ENCODE data around the gene KCNK1.

KCNK1 gene

GRCh38 chr1:233613252-233614172 is at the start of gene KCNK1:
KCNK1 (plus strand) TSS chr1:233614106; CDS start chr1:233614172, 66 bp downstream.
- peak; percentile 81 for DNase-seq

- DNase-seq = no peak
Measured at GRCh38 chr1:233565313-233565712, 48.6 kb upstream of the KCNK1 start.

- no peak for DNase-seq
Measured at GRCh38 chr1:233566886-233567285, 47.0 kb upstream of the KCNK1 start.

GRCh38 chr1:233569636-233570035 is 44.3 kb upstream of the KCNK1 start:
- DNase-seq = no peak

GRCh38 chr1:233570216-233570615 is 43.7 kb upstream of the KCNK1 start:
- no peak for DNase-seq

GRCh38 chr1:233570706-233571105 is 43.2 kb upstream of the KCNK1 start:
- DNase-seq = no peak

GRCh38 chr1:233572896-233573295 is 41.0 kb upstream of the KCNK1 start:
- no peak for DNase-seq

- no peak for DNase-seq
Measured at GRCh38 chr1:233575450-233575849, 38.5 kb upstream of the KCNK1 start.

GRCh38 chr1:233582439-233582838 is 31.5 kb upstream of the KCNK1 start:
- DNase-seq = peak; percentile 67

GRCh38 chr1:233584376-233584775 is 29.5 kb upstream of the KCNK1 start:
- DNase-seq = no peak

GRCh38 chr1:233584931-233585330 is 29.0 kb upstream of the KCNK1 start:
- DNase-seq = no peak

- DNase-seq = no peak
Measured at GRCh38 chr1:233586301-233586700, 27.6 kb upstream of the KCNK1 start.

- no peak for DNase-seq
Measured at GRCh38 chr1:233587196-233587595, 26.7 kb upstream of the KCNK1 start.

- peak; percentile 78 for DNase-seq
Measured at GRCh38 chr1:233587958-233588799, 25.7 kb upstream of the KCNK1 start.

- DNase-seq = no peak
Measured at GRCh38 chr1:233597489-233597901, 16.4 kb upstream of the KCNK1 start.

- DNase-seq = no peak
Measured at GRCh38 chr1:233598891-233599541, 14.9 kb upstream of the KCNK1 start.

- no peak for DNase-seq
Measured at GRCh38 chr1:233599542-233600073, 14.3 kb upstream of the KCNK1 start.

GRCh38 chr1:233600488-233600887 is 13.4 kb upstream of the KCNK1 start:
- no peak for DNase-seq

- no peak for DNase-seq
Measured at GRCh38 chr1:233603478-233603877, 10.4 kb upstream of the KCNK1 start.

GRCh38 chr1:233605205-233605604 is 8.7 kb upstream of the KCNK1 start:
- no peak for DNase-seq

- no peak for DNase-seq
Measured at GRCh38 chr1:233606813-233607212, 7.1 kb upstream of the KCNK1 start.

- DNase-seq = no peak
Measured at GRCh38 chr1:233607252-233608119, 6.4 kb upstream of the KCNK1 start.

All from NCI-H69 (cell line).